Measurements from ENCODE around the gene IL23R.
"Not testable (repeated sequence)": the region's sequence is repeated elsewhere in the genome, so short reads cannot be mapped to it uniquely, and the experiment has no call there.

IL23R gene, protein sequence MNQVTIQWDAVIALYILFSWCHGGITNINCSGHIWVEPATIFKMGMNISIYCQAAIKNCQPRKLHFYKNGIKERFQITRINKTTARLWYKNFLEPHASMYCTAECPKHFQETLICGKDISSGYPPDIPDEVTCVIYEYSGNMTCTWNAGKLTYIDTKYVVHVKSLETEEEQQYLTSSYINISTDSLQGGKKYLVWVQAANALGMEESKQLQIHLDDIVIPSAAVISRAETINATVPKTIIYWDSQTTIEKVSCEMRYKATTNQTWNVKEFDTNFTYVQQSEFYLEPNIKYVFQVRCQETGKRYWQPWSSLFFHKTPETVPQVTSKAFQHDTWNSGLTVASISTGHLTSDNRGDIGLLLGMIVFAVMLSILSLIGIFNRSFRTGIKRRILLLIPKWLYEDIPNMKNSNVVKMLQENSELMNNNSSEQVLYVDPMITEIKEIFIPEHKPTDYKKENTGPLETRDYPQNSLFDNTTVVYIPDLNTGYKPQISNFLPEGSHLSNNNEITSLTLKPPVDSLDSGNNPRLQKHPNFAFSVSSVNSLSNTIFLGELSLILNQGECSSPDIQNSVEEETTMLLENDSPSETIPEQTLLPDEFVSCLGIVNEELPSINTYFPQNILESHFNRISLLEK

DNA sequence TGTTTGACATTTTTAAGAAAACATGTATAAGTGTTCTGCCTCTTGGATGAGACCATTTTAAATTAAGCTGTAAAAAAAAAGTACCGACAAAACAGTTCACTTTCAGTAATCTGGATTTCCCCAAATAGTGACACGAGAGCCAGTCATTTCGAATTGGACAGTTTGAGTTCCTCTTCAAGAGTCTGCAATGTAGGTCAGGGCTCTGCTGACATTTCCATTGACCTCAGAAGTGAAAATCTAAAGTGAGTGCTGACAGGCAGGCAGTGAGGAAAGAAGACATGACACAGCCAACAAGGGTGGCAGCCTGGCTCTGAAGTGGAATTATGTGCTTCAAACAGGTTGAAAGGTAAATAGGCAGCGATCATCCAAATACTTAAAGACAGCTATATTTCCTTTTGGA, at the start of gene IL23R:
Gene IL23R (plus strand): TSS at position 259 of the 400 bp plus-strand sequence. CDS start 1,667 bp downstream, outside the sequence.
- ATAC-seq (peak; percentile 84), DNase-seq (peak; percentile 43)

DNA sequence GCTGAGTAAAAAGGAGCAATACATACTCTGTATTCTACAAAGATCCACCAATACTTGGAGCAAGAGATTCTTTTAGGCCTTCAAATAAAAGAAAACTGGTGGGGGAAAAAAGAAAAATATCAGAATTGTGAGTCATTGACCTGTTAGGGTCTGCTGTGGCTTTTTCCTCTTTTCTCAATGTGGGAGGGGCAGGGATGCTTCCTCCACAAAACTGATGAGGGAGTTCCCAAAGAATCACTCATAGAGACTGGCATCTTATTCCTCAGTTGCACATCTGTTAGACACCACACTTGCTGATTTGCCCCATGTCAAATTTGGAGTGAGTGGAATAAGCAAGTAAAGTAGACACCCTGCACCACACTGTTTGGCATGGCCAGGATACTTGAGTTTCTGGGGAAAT, 48.1 kb upstream of the IL23R start:
- DNase-seq (no peak), ATAC-seq (no peak)

DNA sequence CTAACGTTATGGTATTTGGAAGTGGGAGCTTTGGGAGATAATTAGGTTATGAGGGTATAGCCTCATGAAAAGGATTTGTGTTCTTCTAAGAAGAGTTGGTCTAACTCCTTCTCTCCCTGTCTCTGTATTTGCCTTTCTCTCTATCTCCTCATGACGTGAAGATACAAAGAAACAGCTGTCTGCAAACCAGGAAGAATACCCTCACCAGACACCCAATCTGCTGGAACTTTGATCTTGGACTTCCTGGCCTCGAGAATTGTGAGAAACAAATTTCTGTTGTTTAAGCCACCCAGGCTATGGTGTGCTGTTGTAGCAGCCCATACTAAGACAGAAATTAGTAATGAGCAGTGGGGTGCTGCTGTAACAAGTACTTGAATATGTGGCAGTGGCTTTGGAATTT, 47.6 kb upstream of the IL23R start:
- no peak for DNase-seq
- no peak for ATAC-seq

DNA sequence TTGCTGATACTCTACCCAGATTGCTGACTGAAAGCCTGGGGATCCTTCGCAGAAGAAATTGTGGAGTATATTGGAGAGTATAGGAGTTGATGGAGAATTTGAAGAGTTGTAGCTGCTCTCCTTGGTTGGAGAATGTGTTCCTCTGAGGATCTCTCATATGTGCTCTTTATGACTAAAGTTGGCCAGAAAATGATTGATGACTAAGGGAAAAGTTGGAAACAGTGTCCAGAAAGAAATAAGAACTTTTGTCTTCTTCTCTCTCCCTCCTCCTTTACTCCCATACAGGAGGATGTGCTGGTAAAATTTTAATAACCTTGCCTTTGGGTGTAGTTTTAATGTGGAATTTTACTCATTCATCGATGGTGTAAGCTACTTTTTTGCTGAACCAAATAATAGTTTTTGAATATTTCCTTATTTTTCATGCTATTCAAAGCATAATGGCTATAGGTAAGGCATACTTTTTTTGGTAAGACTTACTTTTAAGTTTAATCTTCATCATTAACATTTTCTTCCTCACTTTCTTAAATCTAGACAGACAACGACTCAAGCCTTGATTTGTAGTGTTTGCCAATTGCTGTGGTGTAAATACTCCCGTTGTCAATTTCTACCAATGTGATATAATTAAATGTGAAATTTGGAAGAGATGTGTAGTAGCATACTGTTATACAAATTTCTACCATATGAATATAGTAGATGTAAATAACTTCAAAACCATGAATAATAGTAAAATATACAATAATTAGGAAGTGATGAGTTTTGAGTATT, 45.2 kb upstream of the IL23R start:
- DNase-seq (no peak), ATAC-seq (no peak)

DNA sequence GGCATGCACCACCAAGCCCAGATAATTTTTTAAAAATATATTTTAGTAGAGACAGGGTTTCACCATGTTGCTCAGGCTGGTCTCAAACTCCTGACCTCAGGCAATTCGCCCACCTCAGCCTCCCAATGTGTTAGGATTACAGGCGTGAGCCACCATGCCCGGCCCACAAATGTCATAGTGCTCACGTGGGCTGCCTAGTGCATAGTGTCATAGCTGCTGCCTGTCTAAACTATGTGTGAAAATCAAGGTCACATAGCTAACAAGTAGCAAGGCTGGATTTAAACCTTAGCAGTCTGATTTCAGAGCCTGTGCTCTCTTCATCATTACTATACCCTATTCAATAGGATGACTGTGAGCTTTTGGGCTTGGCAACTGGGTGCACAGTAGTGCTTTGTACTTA, 41.8 kb upstream of the IL23R start:
- DNase-seq (no peak), ATAC-seq (no peak)

DNA sequence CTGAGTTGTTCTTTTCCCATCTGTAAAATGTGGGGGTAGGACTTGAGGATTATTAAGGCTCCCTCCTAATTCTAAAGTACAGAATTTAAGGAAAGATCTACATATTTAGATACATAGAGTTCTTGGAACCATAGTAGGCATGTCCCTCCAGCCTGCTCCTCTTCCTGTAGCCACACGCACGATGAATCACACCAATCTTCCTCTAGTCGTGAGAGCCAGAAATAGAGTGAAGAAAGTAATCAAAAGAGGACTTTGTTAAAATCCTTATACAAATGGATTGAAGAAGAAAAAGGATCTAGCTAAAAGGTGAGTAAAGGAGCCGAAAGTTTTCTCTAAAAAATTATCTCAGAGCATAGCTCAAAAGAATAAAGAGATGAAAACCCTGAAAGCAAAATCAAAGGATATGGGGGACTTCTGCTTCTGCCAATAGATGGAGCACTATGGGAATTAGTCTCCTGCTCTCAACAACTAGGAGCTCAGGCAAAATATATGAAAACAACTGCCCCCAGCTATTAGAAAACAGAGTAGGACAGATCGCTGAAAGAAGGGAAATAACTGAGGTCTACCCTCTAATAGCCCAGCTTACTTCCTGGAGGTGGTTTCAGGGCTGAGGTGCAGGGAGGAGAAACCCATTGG, 40.0 kb upstream of the IL23R start:
- DNase-seq, result no peak
- no peak for ATAC-seq

DNA sequence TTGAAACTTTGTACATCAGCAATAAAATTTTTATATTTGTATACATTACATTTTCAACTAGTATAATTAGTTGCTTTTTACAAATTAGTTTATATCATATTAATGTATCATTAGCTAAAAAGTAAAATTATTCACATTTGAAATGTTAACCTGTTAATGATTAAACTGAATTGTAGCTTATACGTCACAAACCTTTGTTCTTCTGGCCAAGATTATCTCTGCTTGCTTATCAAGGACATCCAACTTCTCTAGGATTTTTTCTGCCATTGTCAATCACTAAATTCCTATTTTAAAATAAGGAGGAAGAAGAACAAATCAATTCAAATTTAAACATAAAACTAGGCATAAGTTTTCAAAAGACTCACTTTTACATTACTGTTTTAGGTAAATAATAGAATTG, 39.3 kb upstream of the IL23R start:
- ATAC-seq (no peak), DNase-seq (no peak)

DNA sequence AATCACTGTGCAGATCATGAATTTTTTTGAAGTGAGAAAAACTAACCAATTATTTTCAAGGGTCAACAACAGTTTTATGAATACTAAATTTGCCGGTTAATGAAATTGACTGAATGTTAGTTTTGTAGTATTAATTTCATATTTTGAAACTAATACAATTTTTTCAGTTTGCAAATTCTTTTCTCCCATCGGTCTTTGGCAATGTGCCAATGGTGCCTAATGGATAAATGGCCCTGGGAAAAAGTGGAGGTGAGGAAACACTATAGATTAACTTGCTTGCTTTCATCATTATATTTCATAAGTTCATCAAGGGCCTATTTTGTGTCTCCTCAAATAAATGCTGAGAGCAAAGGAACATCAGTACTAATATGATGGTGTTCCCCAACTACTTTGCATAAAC, 35.6 kb upstream of the IL23R start:
- ATAC-seq (no peak), DNase-seq (no peak)

DNA sequence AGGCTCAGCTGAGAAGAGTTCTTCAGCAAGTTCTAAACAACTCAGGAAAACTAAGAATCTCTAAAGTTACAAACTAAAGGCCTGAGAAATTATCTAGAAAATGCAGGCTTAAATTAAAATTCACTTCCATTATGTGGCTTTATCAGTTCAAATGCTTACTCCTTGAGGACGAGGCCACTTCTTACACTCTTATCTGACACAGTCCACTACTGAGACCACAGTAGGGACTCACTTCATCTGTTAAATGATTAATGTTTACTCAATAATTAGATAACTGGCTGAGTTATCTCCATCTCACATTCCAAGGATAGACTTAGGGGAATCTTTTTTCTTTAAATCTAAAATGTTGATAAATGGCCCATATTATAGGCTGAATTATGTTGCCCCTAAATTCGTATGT, 33.1 kb upstream of the IL23R start:
- no peak for DNase-seq
- no peak for ATAC-seq

DNA sequence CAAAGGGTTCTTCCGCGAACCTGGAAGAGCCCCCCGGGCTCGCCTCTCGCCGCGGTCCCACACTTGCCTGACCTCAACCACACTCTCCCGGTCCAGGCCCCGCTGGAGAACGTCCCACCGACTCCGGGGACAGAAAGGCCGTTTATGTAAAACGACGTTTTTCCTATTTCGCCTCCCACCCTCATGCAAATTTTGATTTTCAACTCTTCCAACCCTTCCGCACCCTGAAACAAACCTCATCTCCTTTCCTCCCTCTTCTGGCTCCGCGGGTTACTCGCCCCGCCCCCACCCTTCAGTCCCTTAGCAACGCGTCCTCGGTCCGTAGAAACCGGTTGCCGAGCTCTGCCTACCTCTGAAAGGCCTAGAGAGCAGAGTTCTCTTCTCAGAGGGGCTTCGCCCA, 31.6 kb upstream of the IL23R start, which contains the start of gene C1orf141:
Gene C1orf141 (minus strand): TSS at position 276 of the 400 bp plus-strand sequence. CDS start 7,730 bp downstream, outside the sequence.
- peak; percentile 34 for DNase-seq

DNA sequence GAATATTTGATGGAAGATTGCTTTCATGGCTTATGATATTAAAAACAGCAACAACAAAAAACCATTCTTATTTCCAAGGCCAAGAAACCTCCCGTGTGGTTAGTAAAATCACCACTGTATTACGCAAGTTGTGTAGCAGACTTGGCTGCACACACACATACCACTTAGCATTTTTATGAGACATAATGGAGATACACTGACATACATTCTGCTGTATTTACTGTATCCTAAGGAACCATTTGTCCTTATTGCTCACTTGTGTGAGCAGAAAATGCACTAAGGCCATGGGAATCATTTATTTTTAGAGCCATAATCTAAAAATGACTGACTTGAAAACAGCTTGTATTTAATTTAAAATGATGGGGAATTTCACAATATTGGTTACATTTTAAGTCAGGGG, 30.9 kb upstream of the IL23R start:
- no peak for ATAC-seq
- no peak for DNase-seq

More for the DNA sequence above, 31.6 kb upstream of the IL23R start, which contains the start of gene C1orf141:
- no peak for ATAC-seq

DNA sequence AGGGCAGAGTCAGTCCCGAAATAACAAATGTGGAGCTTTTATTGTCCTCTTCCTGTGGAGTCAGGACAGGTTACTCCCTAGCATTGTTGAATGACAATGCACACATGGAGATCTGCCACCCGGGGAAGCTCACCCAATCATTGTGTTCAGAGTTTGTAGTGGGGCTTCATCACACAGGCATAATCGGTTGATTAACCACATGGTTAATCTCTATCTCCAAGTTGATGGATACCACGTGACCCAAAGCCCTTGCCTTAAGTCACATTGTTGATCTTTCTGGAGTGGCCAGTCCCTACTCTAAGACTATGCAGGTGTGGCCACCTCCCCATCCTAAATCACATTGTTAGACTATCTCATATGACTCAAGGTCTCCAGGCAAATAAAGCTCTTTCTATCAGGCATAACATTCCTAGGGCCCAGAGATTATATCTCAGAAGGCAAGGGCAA, 28.9 kb upstream of the IL23R start:
- ATAC-seq (no peak), DNase-seq (no peak)

DNA sequence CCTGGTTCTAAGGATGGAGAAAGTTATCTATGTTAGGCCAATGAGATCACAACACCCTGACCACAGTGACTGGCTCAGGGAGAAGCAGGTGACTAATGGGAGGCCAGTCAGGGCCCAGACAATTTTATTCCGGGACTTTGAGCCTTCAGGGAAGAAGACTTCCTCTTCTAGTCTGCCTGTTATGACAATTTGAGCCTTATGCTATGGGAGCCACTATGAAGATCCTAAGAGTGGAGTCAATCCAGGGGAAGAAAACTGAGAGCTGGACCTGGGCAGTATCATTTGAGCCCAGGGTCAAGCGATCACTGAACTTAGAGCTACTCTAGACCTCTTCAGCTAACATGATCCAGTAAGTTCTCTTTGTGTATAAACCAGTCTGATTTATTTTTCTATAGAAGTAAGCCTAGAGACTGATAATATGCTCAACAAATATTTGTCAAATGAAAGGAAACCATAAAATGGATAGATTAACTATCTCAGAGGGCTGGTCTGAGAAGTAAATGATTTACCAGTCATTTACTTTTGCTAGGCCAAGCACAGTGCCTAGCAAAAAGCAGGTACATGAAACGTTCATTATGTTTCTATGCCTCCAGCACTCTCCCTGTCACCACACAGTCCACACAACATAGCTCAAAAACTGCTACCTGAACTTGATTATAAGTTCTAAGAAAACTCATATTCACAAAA, 27.3 kb upstream of the IL23R start:
- no peak for DNase-seq
- no peak for ATAC-seq

DNA sequence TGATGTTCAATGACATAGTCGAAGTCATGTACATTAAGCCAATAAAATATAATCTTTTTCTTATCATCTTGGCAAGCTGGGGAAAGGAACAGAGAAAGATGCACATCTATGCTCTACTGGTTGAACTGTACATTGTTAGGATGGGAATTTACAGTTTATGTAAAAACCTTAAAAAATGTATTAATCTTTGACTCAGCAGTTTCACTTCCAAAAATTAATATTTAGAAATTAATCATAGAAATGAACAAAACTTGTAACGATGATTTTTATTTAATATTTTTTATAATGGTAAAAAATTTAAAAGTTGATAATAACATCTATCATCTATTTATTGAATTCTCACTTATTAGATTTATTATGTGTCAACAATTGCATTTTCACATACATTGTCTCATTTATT, 25.8 kb upstream of the IL23R start:
- no peak for ATAC-seq
- DNase-seq, result no peak

DNA sequence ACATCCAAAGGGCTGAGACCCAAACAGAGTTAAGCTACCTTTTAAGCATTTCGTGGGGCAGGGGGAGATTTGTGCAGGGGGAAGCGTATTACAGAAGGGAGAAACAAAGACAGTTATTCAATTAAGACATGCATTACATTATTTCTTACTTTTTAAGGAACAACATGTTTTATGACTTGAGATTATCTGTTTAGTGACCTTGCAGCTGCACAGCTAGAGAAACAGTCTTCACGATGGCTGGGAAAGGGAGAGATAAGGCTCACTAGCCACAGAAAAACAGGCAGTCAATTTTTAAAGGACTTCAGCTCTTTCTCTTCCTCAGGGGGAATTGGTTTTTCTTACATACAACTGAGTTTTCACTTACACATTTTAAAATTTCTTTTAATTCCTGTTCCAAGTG, 24.4 kb upstream of the IL23R start:
- DNase-seq, ATAC-seq: not testable (repeated sequence)

DNA sequence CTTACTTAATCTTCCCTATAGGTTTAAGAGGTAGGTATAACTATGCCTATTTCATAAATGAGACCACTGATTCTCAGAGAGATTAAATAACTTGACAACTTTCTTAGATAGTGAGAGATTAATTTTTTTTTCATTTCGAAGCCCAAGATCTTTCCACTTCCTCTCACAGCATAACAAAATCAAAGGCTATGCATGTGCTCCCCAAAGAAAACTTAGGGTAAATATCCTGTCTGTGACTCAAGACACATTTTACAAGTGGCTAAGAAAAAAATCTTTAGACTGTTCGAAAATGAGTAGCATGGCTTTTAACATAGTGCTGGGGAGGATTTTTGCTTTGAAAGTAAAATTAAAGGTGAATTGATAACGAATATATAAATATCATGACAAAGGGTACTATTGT, 23.3 kb upstream of the IL23R start:
- DNase-seq, result no peak
- peak; percentile 59 for ATAC-seq

DNA sequence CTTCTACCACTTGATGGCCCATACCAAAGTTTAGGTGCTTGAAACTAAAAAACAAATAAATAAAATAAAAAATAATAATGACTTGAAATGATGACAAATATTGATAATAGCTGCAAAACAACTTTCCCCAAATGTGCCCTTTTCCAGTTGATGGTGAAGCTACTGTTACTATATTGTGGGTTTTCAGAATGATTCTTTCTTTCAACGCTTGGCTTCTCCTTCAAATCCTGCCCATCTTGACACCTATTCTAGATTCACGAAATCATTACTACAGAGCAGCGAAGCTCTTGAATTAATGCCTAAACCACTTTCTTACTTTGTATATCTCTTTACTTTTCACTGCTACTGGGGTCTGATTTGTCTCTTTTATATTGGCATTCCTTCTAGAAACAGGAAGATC, 22.3 kb upstream of the IL23R start:
- DNase-seq (no peak), ATAC-seq (no peak)

DNA sequence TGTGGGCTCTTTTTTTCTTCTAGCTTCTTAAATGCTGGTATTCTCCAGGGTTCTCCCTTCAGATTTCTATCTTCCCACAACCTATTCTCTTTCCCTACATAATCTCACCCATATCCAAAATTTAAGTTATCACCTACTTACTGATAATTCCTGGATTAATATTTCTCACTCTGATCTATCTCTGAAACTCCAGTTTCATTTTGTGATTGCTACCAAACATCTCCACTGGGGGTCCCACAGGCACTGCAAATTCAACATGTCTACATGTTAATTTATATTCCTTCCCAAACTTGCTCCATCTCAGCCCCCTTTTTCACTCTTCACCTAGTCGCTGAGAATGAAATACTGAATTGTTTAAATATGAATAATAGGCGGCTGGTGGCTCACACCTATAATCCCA, 21.6 kb upstream of the IL23R start:
- ATAC-seq (no peak), DNase-seq (peak; percentile 33)

DNA sequence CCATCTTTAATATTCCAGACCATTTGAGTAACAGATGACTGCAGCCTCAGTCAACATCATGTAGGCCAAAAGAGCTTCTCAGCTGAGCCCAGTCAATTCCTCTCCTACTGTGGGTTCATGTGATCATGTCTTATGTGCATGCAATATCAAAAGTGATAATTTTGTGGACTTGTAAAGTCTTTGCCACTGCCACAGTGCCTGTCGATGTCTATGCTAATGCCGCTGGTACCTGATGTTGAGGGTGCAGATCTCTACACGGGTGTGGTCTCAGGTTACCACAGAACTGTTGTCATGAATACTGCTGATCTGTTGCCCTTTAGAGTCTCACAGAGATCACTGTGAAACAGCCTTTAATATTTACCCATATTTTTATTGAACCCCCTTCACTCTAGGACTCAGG, 20.2 kb upstream of the IL23R start:
- no peak for DNase-seq
- no peak for ATAC-seq

DNA sequence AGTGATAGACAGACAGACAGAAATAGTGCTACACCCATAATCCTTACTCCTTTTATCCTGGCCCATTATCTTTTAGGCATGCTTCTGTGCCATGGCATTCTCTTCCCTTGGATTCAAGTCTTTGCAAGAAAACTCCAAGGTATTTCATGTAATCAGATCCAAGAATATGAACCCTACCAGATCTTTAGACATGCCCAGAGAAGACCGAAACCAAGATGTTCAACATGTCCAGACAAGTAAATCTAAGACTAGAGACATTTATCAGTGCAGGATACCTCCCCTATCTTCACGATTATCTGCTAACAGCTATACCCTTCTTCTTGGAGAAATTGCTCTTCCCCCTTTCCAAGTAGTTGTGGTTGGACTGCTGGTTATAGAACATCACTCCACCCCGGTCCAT, 19.7 kb upstream of the IL23R start:
- DNase-seq (no peak), ATAC-seq (no peak)

DNA sequence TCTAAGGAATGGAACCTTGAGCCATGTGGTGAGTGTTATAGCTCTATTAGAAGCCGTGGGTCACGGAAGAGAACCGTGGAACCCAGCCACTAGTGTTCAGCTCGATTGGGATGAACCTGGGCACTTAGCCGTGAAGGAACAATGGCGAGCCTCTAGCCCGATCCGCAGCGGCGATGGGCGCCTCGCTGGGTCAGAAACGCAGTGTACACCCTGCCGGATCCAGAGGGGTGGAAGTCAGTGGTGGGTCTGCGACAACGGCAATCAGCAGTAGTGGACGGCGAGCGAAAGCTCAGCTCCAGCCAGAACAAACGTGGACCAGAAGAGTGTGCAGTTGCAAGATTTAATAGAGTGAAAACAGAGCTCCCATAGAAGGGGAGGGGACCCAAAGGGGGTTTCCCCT, 18.3 kb upstream of the IL23R start:
- not testable (repeated sequence) for DNase-seq, ATAC-seq
